PFSK-1 (cell line): ENCODE measurements around the gene NIPAL3.

Experiments used
- POLR2AphosphoS5 ChIP-seq: IDR thresholded peaks from 2 replicates; pipeline ENCODE4 v1.6.1; 2012; ENCODE audit warnings: low read depth, mild to moderate bottlenecking, control low read depth, low read length, moderate library complexity
- REST ChIP-seq, 2 experiments: IDR thresholded peaks; 2 replicates each; pipeline versions ENCODE4 v1.6.1 to v1.8.0; 2011 to 2012; ENCODE audit warnings: low read depth in 2 of 2, low read length in 2 of 2, control low read depth in 1 of 2, inconsistent platforms in 1 of 2, mild to moderate bottlenecking in 1 of 2, moderate library complexity in 1 of 2; ENCODE audit not compliant: insufficient read depth in 1 of 2
- TAF1 ChIP-seq: IDR thresholded peaks from 2 replicates; pipeline ENCODE4 v1.6.1; 2012; ENCODE audit warnings: low read length, control low read depth, borderline replicate concordance; ENCODE audit not compliant: insufficient read depth

GRCh38 chr1:24389231-24389678, 26.3 kb upstream of the NIPAL3 start:
- TF ChIP-seq REST (IDR thresholded peaks at IDR 0.05; ENCODE audit: insufficient read depth in 1 of 2, low read depth in 2 of 2, low read length in 2 of 2) (no peak), POLR2AphosphoS5 (no peak), TAF1 (no peak)
